ENCODE data around the gene NRXN3.

Gene NRXN3

DNA sequence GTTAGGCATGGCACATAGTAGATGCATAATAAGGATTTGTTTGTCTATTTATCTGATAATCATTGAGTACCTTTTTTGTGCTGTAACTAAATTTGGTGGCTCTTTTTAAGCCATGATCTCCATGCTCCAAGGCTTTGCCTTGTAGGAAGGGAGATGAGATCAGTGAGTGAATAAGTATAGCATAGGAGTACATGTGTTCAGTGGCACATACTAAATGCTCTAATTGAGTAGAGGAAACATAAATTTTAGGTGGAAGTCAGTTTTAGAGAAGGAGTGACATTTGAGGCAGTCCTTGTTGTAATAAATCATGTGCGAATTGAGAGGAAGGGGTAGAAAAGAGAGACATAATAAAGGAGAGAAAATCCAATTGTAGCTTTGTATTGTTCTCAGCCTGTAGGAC lies 482.6 kb downstream of the NRXN3 start:
- no peaks in the 10 kb centered on the region for H3K4me1 ChIP-seq (ENCODE audit: insufficient read depth, poor library complexity, severe bottlenecking)
- no peak for DNase-seq (ENCODE audit: low spot score)
- H3K4me3 ChIP-seq (ENCODE audit: severe bottlenecking) = no peak overlapping the region
- H3K36me3 ChIP-seq (ENCODE audit: low read depth) = no peaks in the 10 kb centered on the region
- peaks cover 2% of the 10 kb centered on the region for H3K9me3 ChIP-seq (ENCODE audit: severe bottlenecking)
- H3K27me3 ChIP-seq (ENCODE audit: insufficient read depth, poor library complexity, severe bottlenecking) = peaks cover 7% of the 10 kb centered on the region
- ATAC-seq (ENCODE audit: low read depth) = no peak
- no peak overlapping the region for H3K27ac ChIP-seq (ENCODE audit: poor library complexity, severe bottlenecking)
- TF ChIP-seq, protein P1, sequence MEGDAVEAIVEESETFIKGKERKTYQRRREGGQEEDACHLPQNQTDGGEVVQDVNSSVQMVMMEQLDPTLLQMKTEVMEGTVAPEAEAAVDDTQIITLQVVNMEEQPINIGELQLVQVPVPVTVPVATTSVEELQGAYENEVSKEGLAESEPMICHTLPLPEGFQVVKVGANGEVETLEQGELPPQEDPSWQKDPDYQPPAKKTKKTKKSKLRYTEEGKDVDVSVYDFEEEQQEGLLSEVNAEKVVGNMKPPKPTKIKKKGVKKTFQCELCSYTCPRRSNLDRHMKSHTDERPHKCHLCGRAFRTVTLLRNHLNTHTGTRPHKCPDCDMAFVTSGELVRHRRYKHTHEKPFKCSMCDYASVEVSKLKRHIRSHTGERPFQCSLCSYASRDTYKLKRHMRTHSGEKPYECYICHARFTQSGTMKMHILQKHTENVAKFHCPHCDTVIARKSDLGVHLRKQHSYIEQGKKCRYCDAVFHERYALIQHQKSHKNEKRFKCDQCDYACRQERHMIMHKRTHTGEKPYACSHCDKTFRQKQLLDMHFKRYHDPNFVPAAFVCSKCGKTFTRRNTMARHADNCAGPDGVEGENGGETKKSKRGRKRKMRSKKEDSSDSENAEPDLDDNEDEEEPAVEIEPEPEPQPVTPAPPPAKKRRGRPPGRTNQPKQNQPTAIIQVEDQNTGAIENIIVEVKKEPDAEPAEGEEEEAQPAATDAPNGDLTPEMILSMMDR (IDR thresholded peaks at IDR 0.05; ENCODE audit: poor library complexity, severe bottlenecking) = no peak

DNA sequence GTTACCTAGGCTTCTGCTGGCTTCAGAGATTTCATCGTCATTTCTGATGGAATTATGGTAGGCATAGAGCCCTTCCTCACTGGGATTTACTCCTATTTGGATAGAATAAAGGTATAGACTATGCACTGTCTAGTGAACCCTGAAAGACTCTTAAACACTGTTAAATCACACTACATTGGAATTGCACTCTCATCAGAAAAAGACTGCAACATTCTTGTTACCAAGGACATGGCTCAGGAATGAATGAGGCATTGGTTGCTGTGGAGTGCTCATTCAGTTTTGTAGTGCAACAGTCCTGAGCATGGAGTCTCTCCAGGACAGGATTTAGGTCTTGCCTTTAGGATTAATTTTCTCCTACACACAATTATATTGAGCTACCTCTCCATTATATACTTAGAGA lies 483.0 kb downstream of the NRXN3 start:
- H3K4me3 ChIP-seq (ENCODE audit: severe bottlenecking) = no peak overlapping the region
- TF ChIP-seq, protein P1 (IDR thresholded peaks at IDR 0.05; ENCODE audit: poor library complexity, severe bottlenecking) = no peak
- H3K36me3 ChIP-seq (ENCODE audit: low read depth) = no peaks in the 10 kb centered on the region
- H3K27me3 ChIP-seq (ENCODE audit: insufficient read depth, poor library complexity, severe bottlenecking) = peaks cover 7% of the 10 kb centered on the region
- no peak overlapping the region for H3K27ac ChIP-seq (ENCODE audit: poor library complexity, severe bottlenecking)
- H3K9me3 ChIP-seq (ENCODE audit: severe bottlenecking) = peaks cover 2% of the 10 kb centered on the region
- ATAC-seq (ENCODE audit: low read depth) (no peak), DNase-seq (ENCODE audit: low spot score) (no peak)
- H3K4me1 ChIP-seq (ENCODE audit: insufficient read depth, poor library complexity, severe bottlenecking) = no peaks in the 10 kb centered on the region

DNA sequence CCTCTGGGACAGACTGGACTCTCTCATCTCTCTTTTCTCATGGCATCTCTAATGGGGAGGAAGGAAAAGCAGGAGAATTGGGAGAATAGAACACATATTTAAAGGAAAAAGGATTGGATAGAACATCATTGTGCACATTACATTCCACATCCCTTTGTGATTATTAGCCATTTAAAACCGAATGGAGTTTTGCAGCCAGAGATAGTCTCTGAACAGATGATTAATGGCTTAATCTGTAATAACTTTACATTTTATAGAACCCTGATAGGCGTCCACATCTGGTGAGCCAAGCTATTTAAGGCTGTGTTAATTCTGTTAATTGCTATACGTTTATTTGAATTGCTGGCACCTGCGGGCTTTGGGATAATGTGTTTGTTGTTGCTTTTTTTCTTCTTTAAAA lies 487.3 kb downstream of the NRXN3 start:
- H3K4me1 ChIP-seq (ENCODE audit: insufficient read depth, poor library complexity, severe bottlenecking) = no peaks in the 10 kb centered on the region
- no peaks in the 10 kb centered on the region for H3K36me3 ChIP-seq (ENCODE audit: low read depth)
- no peak overlapping the region for H3K27ac ChIP-seq (ENCODE audit: poor library complexity, severe bottlenecking)
- H3K27me3 ChIP-seq (ENCODE audit: insufficient read depth, poor library complexity, severe bottlenecking) = peaks cover 3% of the 10 kb centered on the region
- H3K9me3 ChIP-seq (ENCODE audit: severe bottlenecking) = no peaks in the 10 kb centered on the region
- ATAC-seq (ENCODE audit: low read depth) = no peak
- TF ChIP-seq, protein P1 (IDR thresholded peaks at IDR 0.05; ENCODE audit: poor library complexity, severe bottlenecking) = no peak
- no peak overlapping the region for H3K4me3 ChIP-seq (ENCODE audit: severe bottlenecking)
- no peak for DNase-seq (ENCODE audit: low spot score)

DNA sequence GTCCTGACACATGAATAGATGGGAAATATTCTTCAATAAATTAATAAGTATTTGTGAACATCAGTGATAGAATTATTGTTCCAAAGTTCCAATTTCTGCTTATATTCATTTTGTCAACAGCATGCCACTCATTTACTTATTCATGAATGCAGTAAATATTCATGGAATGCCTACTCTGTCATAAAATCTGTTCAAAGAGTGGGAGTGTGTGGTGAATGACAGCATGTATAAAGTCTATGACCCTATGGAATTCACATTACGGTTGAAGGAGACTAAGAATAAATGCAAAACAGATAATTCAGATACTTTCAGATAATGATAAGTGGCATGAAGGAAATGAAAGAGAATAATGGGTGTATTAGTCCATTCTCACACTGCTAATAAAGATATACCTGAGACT lies 494.7 kb downstream of the NRXN3 start:
- TF ChIP-seq, protein P1 (IDR thresholded peaks at IDR 0.05; ENCODE audit: poor library complexity, severe bottlenecking) = no peak
- no peak for DNase-seq (ENCODE audit: low spot score)
- ATAC-seq (ENCODE audit: low read depth) = no peak

DNA sequence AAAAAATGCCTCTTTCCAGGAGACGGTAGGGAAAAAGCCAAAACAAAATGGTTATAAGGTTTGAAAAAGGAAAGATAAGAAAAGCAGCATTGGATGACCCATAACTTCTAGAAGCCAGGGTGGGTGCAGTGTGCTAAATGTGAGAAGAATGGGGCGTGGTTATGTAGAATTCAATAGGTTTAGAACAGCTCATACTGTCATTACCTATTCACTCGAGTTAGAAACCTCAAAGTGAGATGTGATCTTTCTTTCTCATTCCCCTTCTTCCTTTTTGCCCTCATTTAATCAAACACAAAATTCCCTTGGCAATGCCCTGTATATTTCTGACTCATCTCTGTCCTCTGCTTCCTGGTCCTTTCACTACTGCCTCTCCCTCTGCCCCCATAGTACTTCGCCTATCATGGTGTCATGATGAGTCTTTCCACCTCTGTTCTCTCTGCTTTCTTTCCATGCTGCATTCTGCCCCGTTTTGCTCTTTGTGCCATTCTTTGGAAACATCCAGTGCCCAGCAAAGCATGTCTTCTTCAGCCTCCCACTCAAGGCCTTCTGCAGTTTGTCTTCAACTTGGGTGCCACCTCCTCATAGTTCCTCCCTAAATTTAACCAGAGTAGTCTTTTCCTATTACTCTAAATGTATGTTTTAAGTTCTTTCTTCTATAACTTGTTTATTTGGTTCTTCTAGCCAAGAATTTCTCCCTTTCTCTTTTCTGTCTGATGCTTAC lies 496.3 kb downstream of the NRXN3 start:
- ATAC-seq (ENCODE audit: low read depth) = no peak
- Histone ChIP-seq H3K9me3 (ENCODE audit: severe bottlenecking) (no peaks in the 10 kb centered on the region), H3K27me3 (ENCODE audit: insufficient read depth, poor library complexity, severe bottlenecking) (peaks cover 7% of the 10 kb centered on the region), H3K36me3 (ENCODE audit: low read depth) (no peaks in the 10 kb centered on the region), H3K4me1 (ENCODE audit: insufficient read depth, poor library complexity, severe bottlenecking) (no peaks in the 10 kb centered on the region), H3K4me3 (ENCODE audit: severe bottlenecking) (no peak overlapping the region), H3K27ac (ENCODE audit: poor library complexity, severe bottlenecking) (no peak overlapping the region)
- TF ChIP-seq, protein P1 (IDR thresholded peaks at IDR 0.05; ENCODE audit: poor library complexity, severe bottlenecking) = no peak
- DNase-seq (ENCODE audit: low spot score) = no peak

More for the DNA sequence above, 494.7 kb downstream of the NRXN3 start:
- H3K36me3 ChIP-seq (ENCODE audit: low read depth) = no peaks in the 10 kb centered on the region
- no peak overlapping the region for H3K4me3 ChIP-seq (ENCODE audit: severe bottlenecking)
- peaks cover 7% of the 10 kb centered on the region for H3K27me3 ChIP-seq (ENCODE audit: insufficient read depth, poor library complexity, severe bottlenecking)
- no peaks in the 10 kb centered on the region for H3K9me3 ChIP-seq (ENCODE audit: severe bottlenecking)
- no peaks in the 10 kb centered on the region for H3K4me1 ChIP-seq (ENCODE audit: insufficient read depth, poor library complexity, severe bottlenecking)
- H3K27ac ChIP-seq (ENCODE audit: poor library complexity, severe bottlenecking) = no peak overlapping the region

Measured in RWPE2 (cell line).